Measurements from ENCODE around the gene BRME1. TPM values are rescaled to one million over a fixed set of nuclear protein-coding genes. Genes with fewer than 3 reads are reported as not detected.
"Not testable (repeated sequence)": the region's sequence is repeated elsewhere in the genome, so short reads cannot be mapped to it uniquely, and the experiment has no call there.

Gene BRME1
- polyA plus RNA-seq, 3 donors: 1.1 to 3.7 (median 2.9) TPM

GRCh38 chr19:13859361-13859880 is 46.5 kb downstream of the BRME1 start:
- no peak overlapping the region for H3K27ac ChIP-seq (ENCODE audit: low read depth, low read length)

DNA sequence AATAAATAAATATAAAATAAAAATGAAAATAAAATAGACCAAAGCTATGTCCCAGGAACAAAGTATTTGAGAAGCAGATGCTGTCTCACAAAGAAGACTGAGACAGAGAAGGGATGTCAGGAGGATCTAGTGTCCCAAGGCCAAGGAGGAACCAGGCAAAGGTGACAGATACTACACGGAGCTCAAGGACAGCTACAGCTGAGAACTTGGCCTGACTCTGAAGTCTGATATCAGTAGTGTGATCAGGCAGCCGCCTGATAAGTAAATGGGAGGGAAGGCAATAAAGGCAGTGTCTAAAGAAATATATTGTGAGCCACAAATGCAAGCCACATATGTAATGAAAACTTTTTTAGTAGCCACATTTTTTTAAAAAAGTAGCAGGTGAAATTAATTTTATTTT is 49.4 kb downstream of the BRME1 start:
- WGBS, 3 donors: 37 to 78% (median 73%) methylated on average over 2 of the region's 2 CpGs
- no peak overlapping the region for H3K27ac ChIP-seq (ENCODE audit: low read depth, low read length)

More at GRCh38 chr19:13859361-13859880, 46.5 kb downstream of the BRME1 start:
- WGBS, 3 donors: 94 to 95% (median 95%) methylated on average over 3 of the region's 3 CpGs

DNA sequence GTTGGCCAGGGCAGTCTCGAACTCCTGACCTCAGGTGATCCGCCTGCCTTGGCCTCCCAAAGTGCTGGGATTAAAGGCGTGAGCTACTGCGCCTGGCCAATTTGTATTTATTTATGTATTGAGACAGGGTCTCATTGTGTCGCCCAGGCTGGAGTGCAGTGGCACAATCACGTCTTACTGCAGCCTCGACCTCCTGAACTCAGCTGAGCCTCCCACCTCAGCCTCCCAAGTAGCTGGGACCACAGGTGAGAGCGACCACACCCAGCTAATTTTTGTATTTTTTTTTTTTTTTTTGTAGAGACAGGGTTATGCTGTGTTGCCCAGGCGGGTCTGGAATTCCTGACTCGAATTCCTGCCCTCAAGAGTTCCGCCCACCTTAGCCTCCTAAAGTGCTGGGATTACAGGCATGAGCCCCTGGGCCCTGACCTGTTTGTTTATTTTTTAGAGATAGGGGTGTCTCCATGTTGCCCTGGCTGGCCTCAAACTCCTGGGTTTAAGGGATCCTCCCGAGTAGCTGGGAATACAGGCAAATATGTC is 53.7 kb downstream of the BRME1 start:
- WGBS, 3 donors: 88 to 90% (median 90%) methylated on average over 12 of the region's 12 CpGs

DNA sequence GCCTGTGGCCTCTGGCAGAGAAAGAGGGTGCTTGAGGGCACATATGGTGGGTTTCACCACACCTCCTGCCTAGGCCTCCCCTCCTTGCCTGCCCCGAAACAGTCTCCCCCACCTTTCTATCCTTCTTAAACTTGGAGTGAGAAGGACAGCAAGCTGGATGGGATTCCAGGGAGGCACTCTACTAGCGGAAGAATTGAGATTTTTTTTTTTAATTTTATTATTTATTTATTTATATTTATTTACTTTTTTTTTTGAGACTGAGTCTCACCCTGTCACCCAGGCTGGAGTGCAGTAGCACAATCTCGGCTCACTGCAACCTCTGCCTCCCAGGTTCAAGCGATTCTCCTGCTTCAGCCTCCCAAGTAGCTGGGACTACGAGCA is 54.2 kb downstream of the BRME1 start:
- 75 to 92% (median 75%) methylated on average over 5 of the region's 5 CpGs for WGBS, 3 donors
- H3K27ac ChIP-seq (ENCODE audit: low read depth, low read length): peak overlapping the region; percentile 95

More for the DNA sequence above, 53.7 kb downstream of the BRME1 start:
- not testable (repeated sequence) for H3K27ac ChIP-seq (ENCODE audit: low read depth, low read length)

GRCh38 chr19:13850910-13851733 is 54.8 kb downstream of the BRME1 start:
- H3K27ac ChIP-seq (ENCODE audit: low read depth, low read length): peak overlapping the region; percentile 95
- 35 to 53% (median 37%) methylated on average over 22 to 26 of the region's 26 CpGs for WGBS, 3 donors

DNA sequence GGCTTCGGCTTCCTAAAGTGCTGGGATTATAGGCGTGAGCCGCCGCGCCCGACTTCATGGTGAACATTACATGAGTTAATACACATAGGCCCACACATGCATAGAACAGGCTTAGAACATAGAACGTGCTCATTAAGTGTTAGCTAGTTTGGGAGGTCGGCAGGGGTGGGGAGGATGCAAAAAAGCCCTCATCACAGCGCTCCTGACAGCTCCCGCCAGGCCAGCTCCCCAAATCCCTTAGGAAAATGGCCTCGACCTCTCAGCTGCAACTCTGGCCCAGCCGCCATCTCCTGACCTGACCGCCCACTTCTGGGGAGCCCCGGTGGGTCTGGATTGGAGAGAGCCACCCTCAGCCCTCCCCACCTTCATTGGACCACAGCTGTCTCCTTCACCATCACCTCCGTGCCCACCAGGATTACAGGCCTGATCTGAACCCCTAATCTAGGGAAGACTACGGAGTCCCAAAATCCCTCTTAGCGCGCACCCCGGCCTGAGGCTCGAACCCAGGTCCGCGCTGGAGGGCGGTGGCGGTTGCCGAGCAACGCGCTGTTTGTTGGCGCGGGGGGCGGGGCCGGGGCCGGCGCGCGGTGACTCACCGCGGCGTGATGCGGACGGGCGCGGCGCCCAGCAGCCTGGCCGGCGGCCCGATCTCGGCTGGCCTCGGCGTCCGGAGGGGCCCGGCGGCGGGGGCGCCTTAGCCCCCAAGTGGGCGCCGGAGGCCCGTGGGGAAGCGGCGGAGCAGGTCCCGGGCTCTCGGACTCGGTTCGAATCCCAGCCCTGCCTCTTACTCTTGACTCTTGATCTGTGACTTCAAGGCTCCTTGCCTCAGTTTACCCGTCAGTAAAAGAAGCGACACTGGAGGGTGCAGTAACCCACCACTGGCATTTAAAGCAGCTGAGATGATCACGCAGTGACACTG is 55.7 kb downstream of the BRME1 start:
- WGBS, 3 donors: 15% methylated on average over 64 to 66 of the region's 66 CpGs

DNA sequence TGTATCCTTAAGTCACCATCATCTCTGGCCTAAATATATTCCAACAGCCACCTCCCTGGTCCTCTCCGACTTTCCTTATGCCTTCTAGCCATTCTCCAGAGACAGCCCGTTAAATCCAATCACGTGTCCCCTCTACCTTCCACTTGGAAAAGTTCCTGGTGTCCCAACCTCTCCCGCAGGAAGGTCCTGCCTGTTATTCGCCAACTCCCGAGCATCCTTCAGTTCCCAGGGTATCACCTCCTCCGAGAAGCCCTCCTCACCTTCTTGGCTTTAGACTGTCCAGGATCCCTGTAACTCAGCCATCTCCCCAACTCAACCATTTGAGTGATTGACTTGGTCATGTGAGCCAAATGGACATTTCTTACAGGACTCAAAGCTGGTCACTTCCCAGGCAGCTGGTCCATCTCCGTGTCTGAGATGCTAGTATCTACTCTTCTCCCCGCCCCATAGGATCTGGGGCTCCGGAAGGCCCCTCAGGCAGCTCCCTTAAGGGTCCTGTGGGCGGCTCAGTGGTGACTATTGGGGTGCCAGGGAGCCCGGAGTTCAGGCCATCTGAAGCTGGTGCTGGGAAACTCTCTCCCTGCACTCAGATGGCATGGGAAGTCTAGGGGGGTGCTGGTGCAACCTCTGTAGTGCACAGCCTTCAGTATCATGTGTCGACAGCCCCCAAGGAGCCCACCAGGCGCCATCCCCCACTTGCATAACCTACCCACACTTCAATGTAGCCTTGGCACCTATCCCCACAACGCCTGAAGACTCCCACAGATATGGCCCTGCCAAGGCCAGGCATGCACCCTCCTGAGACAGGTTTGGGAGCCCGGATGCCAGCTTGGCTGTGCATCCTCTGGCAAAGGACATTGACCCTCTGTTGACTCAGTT is 56.9 kb downstream of the BRME1 start:
- 61 to 68% (median 68%) methylated on average over 16 of the region's 16 CpGs for WGBS, 3 donors

More for the DNA sequence above, 55.7 kb downstream of the BRME1 start:
- peak overlapping the region; percentile 95 for H3K27ac ChIP-seq (ENCODE audit: low read depth, low read length)

GRCh38 chr19:13848340-13848677 is 57.6 kb downstream of the BRME1 start:
- H3K27ac ChIP-seq (ENCODE audit: low read depth, low read length): no peak overlapping the region
- WGBS, 3 donors: 72 to 75% (median 73%) methylated on average over 4 of the region's 4 CpGs

More for the DNA sequence above, 56.9 kb downstream of the BRME1 start:
- H3K27ac ChIP-seq (ENCODE audit: low read depth, low read length): no peak overlapping the region

DNA sequence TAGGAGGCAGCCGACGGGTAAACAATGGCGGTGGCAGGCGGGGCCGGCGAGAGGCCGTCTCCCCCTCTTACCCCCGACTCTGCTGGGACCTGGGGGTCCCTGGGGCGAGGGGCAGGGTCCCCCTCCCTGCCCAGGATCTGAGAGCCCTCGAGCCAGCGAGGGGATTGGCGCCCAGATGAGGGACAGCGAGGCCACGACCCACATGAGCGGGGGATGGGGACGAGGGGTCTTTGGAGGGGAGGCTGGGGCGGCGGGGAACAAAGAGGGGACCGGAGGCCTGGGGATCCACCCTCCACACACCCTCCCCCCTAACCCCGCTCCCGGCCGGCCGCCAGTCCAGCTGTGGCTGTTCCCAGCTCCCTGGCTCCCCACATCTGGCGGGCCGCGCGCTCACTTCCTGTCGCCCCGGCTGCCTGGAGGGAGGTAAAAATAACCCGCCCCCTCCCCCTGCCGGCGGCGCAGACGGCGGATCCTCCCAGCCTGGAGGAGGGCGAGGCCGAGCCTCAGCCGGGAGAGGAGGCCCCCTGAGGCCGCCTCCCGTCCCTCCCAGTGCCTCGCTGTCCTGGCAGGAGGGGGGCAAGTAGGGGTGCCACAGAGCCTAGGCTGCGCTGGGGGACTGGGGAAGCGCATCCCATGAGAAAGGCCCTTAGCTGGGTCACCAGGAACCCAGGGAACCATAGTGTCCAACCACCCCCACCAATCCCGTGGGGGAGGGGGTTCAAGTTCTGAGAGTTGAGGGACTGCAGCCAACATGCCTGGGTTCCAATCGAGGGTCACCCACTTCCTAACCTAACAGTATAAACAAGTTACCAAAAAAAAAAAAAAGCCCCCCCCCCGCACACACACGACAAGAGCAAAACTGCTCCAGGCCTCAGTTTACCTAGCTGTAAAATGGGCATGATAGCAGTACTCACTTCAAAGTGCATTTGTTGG is 58.2 kb downstream of the BRME1 start:
- peak overlapping the region; percentile 94 for H3K27ac ChIP-seq (ENCODE audit: low read depth, low read length)
- 3% methylated on average over 42 to 47 of the region's 47 CpGs for WGBS, 3 donors

- WGBS, 3 donors: 7 to 15% (median 9%) methylated on average over 23 of the region's 23 CpGs
- H3K27ac ChIP-seq (ENCODE audit: low read depth, low read length): peak overlapping the region; percentile 94
These were observed 59.1 kb downstream of the BRME1 start for GRCh38 chr19:13846557-13847406.

DNA sequence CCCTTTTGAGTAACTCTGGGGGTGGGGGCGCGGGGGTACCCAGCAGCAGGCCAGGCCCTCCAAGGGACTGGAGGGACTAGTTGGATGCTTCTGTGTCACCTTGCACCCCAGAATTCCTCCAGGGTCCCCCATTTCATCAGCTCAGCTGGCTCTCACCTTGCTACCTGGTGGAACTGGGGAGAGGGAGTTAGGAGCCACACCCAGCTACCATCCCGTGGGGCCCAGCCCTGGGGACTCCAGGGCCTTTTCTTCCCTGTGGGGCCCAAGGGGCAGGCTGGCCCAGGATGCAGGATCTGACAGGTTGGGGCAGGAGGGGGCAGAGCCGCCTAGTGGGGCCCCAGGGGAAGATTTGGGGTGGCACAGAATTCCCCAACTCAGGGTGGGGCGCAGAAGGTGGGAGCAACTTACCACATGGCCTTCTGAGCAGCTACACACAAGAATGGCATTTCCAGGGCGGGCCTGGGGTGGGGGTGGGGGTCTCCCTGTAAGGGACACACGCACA is 61.7 kb downstream of the BRME1 start:
- no peak overlapping the region for H3K27ac ChIP-seq (ENCODE audit: low read depth, low read length)

GRCh38 chr19:13843104-13843921 is 62.6 kb downstream of the BRME1 start:
- 14 to 22% (median 18%) methylated on average over 24 of the region's 24 CpGs for WGBS, 3 donors
- peak overlapping the region; percentile 46 for H3K27ac ChIP-seq (ENCODE audit: low read depth, low read length)

More for the DNA sequence above, 61.7 kb downstream of the BRME1 start:
- 75 to 83% (median 80%) methylated on average over 7 of the region's 7 CpGs for whole genome bisulfite sequencing, 3 donors

DNA sequence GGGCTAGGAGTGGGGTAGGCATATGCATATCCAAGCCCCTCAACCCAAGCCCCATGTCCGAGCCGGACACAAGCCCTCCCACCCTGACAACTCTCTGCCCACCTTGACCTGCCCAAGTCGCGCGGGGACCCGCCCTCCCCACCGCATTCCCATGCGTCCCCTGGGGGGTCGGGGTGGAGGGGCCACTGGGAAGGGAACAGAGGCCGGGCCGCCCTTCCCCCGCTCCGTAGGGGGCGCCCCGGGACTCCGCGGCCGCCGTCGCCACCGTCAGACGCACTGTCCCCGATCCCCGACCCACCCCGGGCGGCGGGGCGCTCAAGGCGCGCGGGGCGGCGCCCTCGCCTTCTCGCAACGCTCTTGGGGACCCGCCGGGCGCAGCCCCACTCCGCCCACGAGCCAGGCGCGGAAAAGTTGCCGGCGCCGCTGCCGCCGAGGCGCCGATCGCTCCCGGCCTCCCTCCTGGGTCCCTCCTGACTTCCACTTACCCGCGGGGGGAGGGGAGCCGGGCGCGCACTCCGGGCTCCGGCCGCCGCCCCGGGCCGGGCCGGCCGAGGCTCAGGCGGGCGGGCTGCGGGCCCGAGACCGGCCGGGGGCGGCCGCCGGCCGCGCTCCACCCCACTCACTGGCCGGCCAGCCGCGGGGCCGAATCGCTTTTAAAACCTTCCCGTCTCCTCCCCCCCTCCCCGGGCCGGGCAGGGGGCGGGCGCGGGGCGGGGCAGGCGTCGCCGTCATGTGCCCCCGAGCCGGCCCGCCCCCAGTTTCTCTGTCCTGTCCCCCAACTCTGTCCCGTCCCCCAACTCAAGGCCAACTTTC is 63.4 kb downstream of the BRME1 start:
- 0 to 1% (median 1%) methylated on average over 59 to 93 of the region's 95 CpGs for WGBS, 3 donors
- H3K27ac ChIP-seq (ENCODE audit: low read depth, low read length): peak overlapping the region; percentile 99

- 1 to 9% (median 2%) methylated on average over 10 to 11 of the region's 11 CpGs for WGBS, 3 donors
- peak overlapping the region; percentile 99 for H3K27ac ChIP-seq (ENCODE audit: low read depth, low read length)
These were observed 64.0 kb downstream of the BRME1 start for GRCh38 chr19:13841962-13842290.

All from adipose tissue (tissue), 3 donors.